HCT116 (cell line): ENCODE results near the gene PCLO. TPM values are rescaled to one million over a fixed set of nuclear protein-coding genes. Genes with fewer than 3 reads are reported as not detected.

ENCODE experiments used
- ATAC-seq: fragments of 200-7000 bp; cut with Tn5 transposase; 2 replicates; pipeline ENCODE4 v1.9.1; 2020; ENCODE audit warnings: mild to moderate bottlenecking, moderate library complexity
- BruUV-seq: library from RNA; stranded (reverse); fragments of 400-500 nt; replicated peaks from 2 replicates; lab custom pipeline; 2021; lab: Mats Ljungman, UMichigan
- CTCF ChIA-PET: fragments of 300-600 bp; sonication (Branson Sonifier 250); formaldehyde crosslinking; loops from one replicate; lab custom pipeline; 2021; ENCODE audit warnings: antibody characterized with exemption; lab: Charles Lee
- POLR2A ChIA-PET: fragments of 300-600, 350-600 bp; sonication (Branson Sonifier 250); formaldehyde crosslinking; loops from one replicate; lab custom pipeline; 2021; ENCODE audit warnings: antibody characterized with exemption; lab: Charles Lee
- RAD21 ChIA-PET, 2 experiments: fragments of 300-600 bp; sonication (Branson Sonifier 250); formaldehyde crosslinking; loops; one replicate each; lab custom pipeline; 2023; ENCODE audit warnings: low total read pairs in 2 of 2; ENCODE audit not compliant: uncharacterized antibody in 2 of 2, unreplicated experiment in 2 of 2, low non-redundant PET in 1 of 2; lab: Charles Lee
- DNase-seq: peaks from one replicate; pipeline ENCODE4 v3.0.0-alpha.2; 2010; ENCODE audit warnings: low read depth, low spot score
- H2AFZ ChIP-seq: fragments of 200-600 bp; shearing (Covaris generic), sonication (generic); 2 replicates; pipeline ENCODE4 v1.6.1; 2017; ENCODE audit warnings: low read depth, mixed run types, mixed read lengths, antibody characterized with exemption, low read length; ENCODE audit not compliant: poor library complexity, severe bottlenecking
- H3K27ac ChIP-seq: 2 replicates; pipeline ENCODE4 v1.5.1; 2012; ENCODE audit warnings: low read depth, low read length
- H3K27me3 ChIP-seq: fragments of 200-600 bp; sonication (generic); 2 replicates; pipeline ENCODE4 v1.6.1; 2016; ENCODE audit warnings: mixed run types, low read length, mixed read lengths; ENCODE audit not compliant: insufficient read depth
- H3K36me3 ChIP-seq, 2 experiments: fragments of 200-500 bp in 1 of 2; fragments of 200-600 bp in 1 of 2; sonication (Bioruptor generic) in 1 of 2; sonication (generic) in 1 of 2; 2 replicates each; pipeline versions ENCODE4 v1.5.1 to v1.6.1; 2014 to 2016; ENCODE audit warnings: low read length in 2 of 2, inconsistent platforms in 1 of 2, mixed read lengths in 1 of 2, mixed run types in 1 of 2; ENCODE audit not compliant: insufficient read depth in 2 of 2, control insufficient read depth in 1 of 2
- H3K4me1 ChIP-seq, 2 experiments: fragments of 200-600 bp in 1 of 2; sonication (generic) in 1 of 2; 2 replicates each; pipeline versions ENCODE4 v1.5.1 to v1.6.1; 2012 to 2017; ENCODE audit warnings: low read length in 2 of 2, inconsistent platforms in 1 of 2, mild to moderate bottlenecking in 1 of 2, mixed read lengths in 1 of 2, mixed run types in 1 of 2, moderate library complexity in 1 of 2; ENCODE audit not compliant: insufficient read depth in 2 of 2, control insufficient read depth in 1 of 2
- H3K4me2 ChIP-seq: fragments of 200-600 bp; sonication (generic); 2 replicates; pipeline ENCODE4 v1.6.1; 2017; ENCODE audit warnings: mixed run types, low read length, mixed read lengths
- H3K4me3 ChIP-seq, 2 experiments: fragments of 200-600 bp in 1 of 2; sonication (generic) in 1 of 2; replicated peaks in 1 of 2; 2 replicates each; pipeline ENCODE4 v1.5.1; 2011 to 2016; ENCODE audit warnings: low read length in 2 of 2, control low read depth in 1 of 2, low read depth in 1 of 2, mild to moderate bottlenecking in 1 of 2, mixed read lengths in 1 of 2, mixed run types in 1 of 2
- H3K79me2 ChIP-seq: fragments of 200-600 bp; sonication (generic); 2 replicates; pipeline ENCODE4 v1.6.1; 2017; ENCODE audit warnings: mild to moderate bottlenecking, mixed run types, low read length, moderate library complexity, mixed read lengths; ENCODE audit not compliant: insufficient read depth
- H3K9ac ChIP-seq: fragments of 200-600 bp; sonication (generic); 2 replicates; pipeline ENCODE4 v1.6.1; 2016; ENCODE audit warnings: low read length, mixed read lengths
- H3K9me2 ChIP-seq: fragments of 200-600 bp; sonication (generic), shearing (Covaris generic); 2 replicates; pipeline ENCODE4 v1.6.1; 2017; ENCODE audit warnings: mixed run types, mild to moderate bottlenecking, moderate library complexity; ENCODE audit not compliant: insufficient read depth
- H3K9me3 ChIP-seq, 2 experiments: fragments of 200-500 bp in 1 of 2; fragments of 200-600 bp in 1 of 2; sonication (Bioruptor generic) in 1 of 2; sonication (generic) in 1 of 2; 2 replicates each; pipeline ENCODE4 v1.6.1; 2014 to 2017; ENCODE audit warnings: low read length in 2 of 2, mixed read lengths in 2 of 2, inconsistent platforms in 1 of 2, low read depth in 1 of 2, mild to moderate bottlenecking in 1 of 2, mixed run types in 1 of 2, moderate library complexity in 1 of 2; ENCODE audit not compliant: control insufficient read depth in 1 of 2, insufficient read depth in 1 of 2
- H4K20me1 ChIP-seq: fragments of 200-600 bp; sonication (generic), shearing (Covaris generic); 2 replicates; pipeline ENCODE4 v1.6.1; 2017; ENCODE audit warnings: mixed run types, mild to moderate bottlenecking, moderate library complexity; ENCODE audit not compliant: insufficient read depth
- CBX3 ChIP-seq: IDR thresholded peaks from 2 replicates; pipeline ENCODE4 v1.6.1; 2012; ENCODE audit warnings: low read depth
- CEBPB ChIP-seq: IDR thresholded peaks from 2 replicates; pipeline ENCODE4 v1.6.1; 2012; ENCODE audit warnings: low read depth
- FOSL1 ChIP-seq: IDR thresholded peaks from 2 replicates; pipeline ENCODE4 v1.6.1; 2012; ENCODE audit warnings: low read depth
- JUND ChIP-seq: IDR thresholded peaks from 2 replicates; pipeline ENCODE4 v1.6.1; 2012
- MAX ChIP-seq: IDR thresholded peaks from 2 replicates; pipeline ENCODE4 v1.6.1; 2012
- POLR2A ChIP-seq: IDR thresholded peaks from 2 replicates; pipeline ENCODE4 v1.7.0; 2011; ENCODE audit warnings: borderline replicate concordance; ENCODE audit not compliant: insufficient read depth, insufficient read length; ENCODE audit errors: extremely low read depth
- POLR2AphosphoS5 ChIP-seq: IDR thresholded peaks from 2 replicates; pipeline ENCODE4 v1.6.1; 2011; ENCODE audit warnings: mild to moderate bottlenecking, low read depth, low read length, moderate library complexity
- REST ChIP-seq: IDR thresholded peaks from 2 replicates; pipeline ENCODE4 v1.6.1; 2012; ENCODE audit warnings: low read depth
- SIN3A ChIP-seq: IDR thresholded peaks from 2 replicates; pipeline ENCODE4 v1.6.1; 2012; ENCODE audit warnings: low read depth
- YY1 ChIP-seq: IDR thresholded peaks from 2 replicates; pipeline ENCODE4 v1.6.1; 2011; ENCODE audit warnings: low read length, low read depth, moderate library complexity, mild to moderate bottlenecking; ENCODE audit not compliant: insufficient replicate concordance; ENCODE audit errors: extremely low read depth
- ZFX ChIP-seq: fragments of 450-650 bp; IDR thresholded peaks from 2 replicates; pipeline ENCODE4 v1.6.1; 2017
- intact Hi-C: fragments of 100-400 bp; cut with micrococcal nuclease; formaldehyde crosslinking; loops from 2 replicates; pipeline ENCODE4 v1.10.0; 2022
- total RNA-seq: library from RNA; stranded (reverse); gene quantifications from one replicate; pipeline ENCODE4 v1.2.1, GENCODE V29; 2021; ENCODE audit not compliant: unreplicated experiment

Gene PCLO
- total RNA-seq, 1 experiment from 2014 or later: 2.4 TPM

- no peak for TF ChIP-seq CEBPB
- no peak for TF ChIP-seq ZFX
- TF ChIP-seq POLR2A: no peak
- no peak for TF ChIP-seq FOSL1
Measured at GRCh38 chr7:83178796-83179195, 16.1 kb upstream of the PCLO start (continued).

GRCh38 chr7:83178066-83178465, 15.4 kb upstream of the PCLO start:
- Histone ChIP-seq H3K27me3 (no peaks in the 10 kb centered on the region), H4K20me1 (no peaks in the 10 kb centered on the region), H3K36me3 (no peaks in the 10 kb centered on the region), H3K4me1 (no peaks in the 10 kb centered on the region), H3K9me2 (no peaks in the 10 kb centered on the region), H3K27ac (no peak overlapping the region), H3K4me3 (no peak overlapping the region), H2AFZ (no peak overlapping the region), H3K79me2 (no peaks in the 10 kb centered on the region), H3K9me3 (no peaks in the 10 kb centered on the region; a peak in 1 of 4 replicates), H3K9ac (no peak overlapping the region), H3K4me2 (no peak overlapping the region)
- ATAC-seq (no peak), DNase-seq (no peak)
- ChIA-PET CTCF (no interaction called here), RAD21 (no interaction called here), POLR2A (no interaction called here)
- no TSS peak for BruUV-seq
- TF ChIP-seq CEBPB: no peak
- no peak for TF ChIP-seq YY1
- no peak for TF ChIP-seq POLR2AphosphoS5
- TF ChIP-seq JUND: no peak
- no peak for TF ChIP-seq ZFX
- TF ChIP-seq SIN3A: no peak
- TF ChIP-seq CBX3: no peak
- TF ChIP-seq REST: no peak
- no peak for TF ChIP-seq MAX
- intact Hi-C loops: no loop called here
